Smooth muscle cell (in vitro differentiated cells): Measurements from ENCODE around the gene MT1B. TPM values are rescaled to one million over a fixed set of nuclear protein-coding genes. Genes with fewer than 3 reads are reported as not detected.

Experiments used
- DNase-seq: peaks from one replicate; lab custom pipeline; 2025; ENCODE audit not compliant: unreplicated experiment; lab: John Stamatoyannopoulos, UW
- H2AFZ ChIP-seq: fragments of 200-600 bp; sonication (generic); 2 replicates; pipeline ENCODE4 v1.6.0; 2016; ENCODE audit warnings: antibody characterized with exemption, low read depth, mild to moderate bottlenecking
- H3F3A ChIP-seq: fragments of 200-600 bp; sonication (generic); 2 replicates; pipeline ENCODE4 v1.6.0; 2017; ENCODE audit warnings: antibody characterized with exemption, low read depth
- H3K27ac ChIP-seq: fragments of 200-600 bp; sonication (generic); 2 replicates; pipeline ENCODE4 v1.5.1; 2016; ENCODE audit warnings: low read depth, mild to moderate bottlenecking
- H3K27me3 ChIP-seq: fragments of 200-600 bp; sonication (generic); 2 replicates; pipeline ENCODE4 v1.6.1; 2016; ENCODE audit warnings: low read depth, mild to moderate bottlenecking
- H3K36me3 ChIP-seq: fragments of 200-600 bp; sonication (generic); 2 replicates; pipeline ENCODE4 v1.5.1; 2016; ENCODE audit warnings: low read depth
- H3K4me1 ChIP-seq: fragments of 200-600 bp; sonication (generic); 2 replicates; pipeline ENCODE4 v1.5.1; 2016; ENCODE audit warnings: low read depth
- H3K4me2 ChIP-seq: fragments of 200-600 bp; sonication (generic); 2 replicates; pipeline ENCODE4 v1.6.0; 2016; ENCODE audit warnings: mild to moderate bottlenecking
- H3K4me3 ChIP-seq: fragments of 200-600 bp; sonication (generic); 2 replicates; pipeline ENCODE4 v1.5.1; 2016; ENCODE audit warnings: mild to moderate bottlenecking
- H3K79me2 ChIP-seq: fragments of 200-600 bp; sonication (generic); 2 replicates; pipeline ENCODE4 v1.6.0; 2016; ENCODE audit warnings: low read depth, mild to moderate bottlenecking
- H3K9ac ChIP-seq: fragments of 200-600 bp; sonication (generic); 2 replicates; pipeline ENCODE4 v1.6.0; 2016; ENCODE audit warnings: low read depth
- H3K9me3 ChIP-seq: fragments of 200-600 bp; sonication (generic); replicated peaks from 2 replicates; pipeline ENCODE4 v1.5.1; 2016; ENCODE audit warnings: low read depth
- H4K20me1 ChIP-seq: fragments of 200-600 bp; sonication (generic); 2 replicates; pipeline ENCODE4 v1.6.0; 2016; ENCODE audit warnings: low read depth
- CTCF ChIP-seq: fragments of 200-600 bp; sonication (generic); IDR thresholded peaks from 2 replicates; pipeline ENCODE4 v1.5.1; 2017; ENCODE audit warnings: borderline replicate concordance, mild to moderate bottlenecking, antibody characterized with exemption; ENCODE audit not compliant: insufficient read depth, poor library complexity, severe bottlenecking
- WGBS: methylation state at CpG from one replicate; pipeline ENCODE4 v1.1.7; 2016; ENCODE audit warnings: low lambda C conversion rate; 5-methylcytosine and 5-hydroxymethylcytosine counted together
- polyA plus RNA-seq: library from polyadenylated mRNA; unstranded; fragments of >200 nt; fragmentation: Nextera tagmentation; extraction: Ambion mirVana; gene quantifications from 2 replicates; pipeline ENCODE4 v1.2.1, GENCODE V29; 2016
- total RNA-seq: library from RNA; depleted of rRNA; stranded (reverse); fragments of >200 nt; gene quantifications from 2 replicates; pipeline ENCODE4 v1.2.3, GENCODE V29; 2014

MT1B gene
- total and polyA plus RNA-seq, 2 experiments from 2014 or later, result not detected

GRCh38 chr16:56636616-56637413, 14.9 kb upstream of the MT1B start:
- no peak for DNase-seq
- WGBS, result 25% methylated on average over 9 of the region's 9 CpGs
- TF ChIP-seq CTCF, result no peak
- H3K79me2 ChIP-seq, result no peaks in the 10 kb centered on the region
- no peak overlapping the region for H2AFZ ChIP-seq
- H3K4me2 ChIP-seq, result no peak overlapping the region
- H4K20me1 ChIP-seq, result no peaks in the 10 kb centered on the region
- H3K4me3 ChIP-seq, result no peak overlapping the region
- no peaks in the 10 kb centered on the region for H3K9me3 ChIP-seq
- no peak overlapping the region for H3K27ac ChIP-seq
- H3K36me3 ChIP-seq, result no peaks in the 10 kb centered on the region
- H3K9ac ChIP-seq, result no peak overlapping the region
- no peaks in the 10 kb centered on the region for H3F3A ChIP-seq
- peaks cover 100% of the 10 kb centered on the region for H3K27me3 ChIP-seq
- H3K4me1 ChIP-seq, result peaks cover 12% of the 10 kb centered on the region

- Histone ChIP-seq H3F3A (no peaks in the 10 kb centered on the region), H2AFZ (peak within 1 kb of the TSS; percentile 77), H3K4me1 (peaks cover 12% of the 10 kb centered on the region), H3K4me3 (peak within 1 kb of the TSS; percentile 56), H3K9ac (no peak within 1 kb of the TSS), H3K79me2 (no peaks in the 10 kb centered on the region), H3K9me3 (no peaks in the 10 kb centered on the region), H3K36me3 (no peaks in the 10 kb centered on the region), H3K4me2 (peak within 1 kb of the TSS; percentile 89), H4K20me1 (no peaks in the 10 kb centered on the region), H3K27ac (no peak within 1 kb of the TSS), H3K27me3 (peaks cover 100% of the 10 kb centered on the region)
- DNase-seq, result no peak
- TF ChIP-seq CTCF, result no peak
- 6% methylated on average over 67 of the region's 68 CpGs for WGBS
These were observed 13.6 kb upstream of the MT1B start, which contains the start of gene MT1A for GRCh38 chr16:56637814-56638750. TSS of gene MT1A (plus strand) at chr16:56638666. CDS start at chr16:56638739, 73 bp downstream.

GRCh38 chr16:56639045-56639444, 12.6 kb upstream of the MT1B start:
- H3K4me1 ChIP-seq, result peaks cover 16% of the 10 kb centered on the region
- WGBS, result 65% methylated on average over 1 of the region's 1 CpG

More at GRCh38 chr16:56639045-56639444, 12.6 kb upstream of the MT1B start:
- peaks cover 100% of the 10 kb centered on the region for H3K27me3 ChIP-seq
- no peaks in the 10 kb centered on the region for H3K36me3 ChIP-seq
- no peaks in the 10 kb centered on the region for H4K20me1 ChIP-seq
- no peaks in the 10 kb centered on the region for H3K9me3 ChIP-seq
- no peaks in the 10 kb centered on the region for H3K79me2 ChIP-seq
- no peak overlapping the region for H3K4me2 ChIP-seq
- no peak for TF ChIP-seq CTCF
- no peak for DNase-seq
- H2AFZ ChIP-seq, result no peak overlapping the region
- H3K27ac ChIP-seq, result no peak overlapping the region
- H3K4me3 ChIP-seq, result no peak overlapping the region
- H3F3A ChIP-seq, result no peaks in the 10 kb centered on the region
- no peak overlapping the region for H3K9ac ChIP-seq
